ENCODE measurements around the gene PRSS12.

PRSS12 gene

GRCh38 chr4:118354913-118355312, 2.1 kb upstream of the PRSS12 start:
- no peak for DNase-seq

DNA sequence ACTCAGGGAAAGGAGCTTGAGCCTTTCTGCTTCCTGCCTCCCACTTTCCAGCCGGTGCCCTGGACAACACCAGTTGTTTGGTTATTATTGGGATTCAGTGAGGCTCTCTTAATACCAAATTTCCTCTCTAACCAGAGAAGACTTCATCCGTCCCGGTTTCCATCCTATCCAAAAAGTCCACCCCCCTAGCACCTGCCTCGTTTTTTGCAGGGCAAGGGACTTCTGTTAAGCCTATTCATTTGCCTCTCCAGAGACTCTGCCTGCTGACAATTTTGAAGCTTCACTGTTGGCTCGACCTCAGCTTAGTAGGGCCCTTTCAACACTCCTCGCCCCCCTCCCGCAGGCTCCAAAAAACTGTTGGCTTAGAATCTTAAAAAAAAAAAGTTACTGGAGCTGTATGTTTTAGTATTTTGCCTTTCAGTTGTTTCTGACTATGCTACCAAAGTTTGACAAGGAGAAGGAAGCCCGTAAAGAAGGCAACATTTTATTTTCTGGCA, 779 bp upstream of the PRSS12 start:
- no peak for DNase-seq

- no peak for DNase-seq
Observed at GRCh38 chr4:118351851-118352827, 664 bp downstream of the PRSS12 start.

GRCh38 chr4:118350961-118351360, 1.8 kb downstream of the PRSS12 start:
- no peak for DNase-seq

- no peak for DNase-seq
Observed at GRCh38 chr4:118348886-118349285, 3.9 kb downstream of the PRSS12 start.

DNA sequence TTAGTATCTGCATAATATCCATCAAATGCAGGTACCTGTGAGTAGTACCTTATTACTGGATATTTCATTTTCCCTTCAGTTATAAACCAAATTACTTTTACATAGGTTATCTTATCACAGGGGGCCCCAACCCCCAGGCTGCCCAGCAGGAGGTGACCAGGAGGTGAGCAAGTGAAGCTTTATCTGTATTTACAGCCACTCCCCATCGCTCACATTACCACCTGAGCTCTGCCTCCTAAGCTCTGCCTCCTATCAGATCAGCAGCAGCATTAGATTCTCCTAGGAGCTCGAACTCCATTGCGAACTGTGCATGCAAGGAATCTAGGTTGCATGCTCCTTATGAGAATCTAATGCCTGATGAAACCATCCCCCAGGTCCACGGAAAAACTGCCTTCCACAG, 6.3 kb downstream of the PRSS12 start:
- no peak for DNase-seq

DNA sequence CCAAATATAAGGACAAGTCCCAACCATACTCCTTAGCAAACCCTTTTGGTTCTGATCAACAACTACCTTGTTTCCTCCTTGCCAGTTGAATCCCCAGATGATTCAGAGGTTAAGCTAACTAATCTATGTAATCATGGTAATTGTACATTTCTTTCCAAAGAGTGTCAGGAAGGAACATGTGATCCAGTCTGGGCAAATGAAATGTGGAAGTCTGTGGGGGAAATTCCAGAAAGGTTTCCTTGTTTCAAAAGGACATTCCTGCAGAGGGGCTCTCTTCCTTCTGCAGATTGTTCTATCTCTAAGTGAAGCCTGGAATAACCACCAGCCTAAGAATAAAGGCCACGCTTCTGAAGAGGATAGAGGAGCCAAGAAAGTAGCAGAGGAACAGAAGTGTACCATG, 7.0 kb downstream of the PRSS12 start:
- no peak for DNase-seq

GRCh38 chr4:118344801-118345200, 8.0 kb downstream of the PRSS12 start:
- no peak for DNase-seq

- DNase-seq = no peak
Observed at GRCh38 chr4:118343501-118343900, 9.3 kb downstream of the PRSS12 start.

DNA sequence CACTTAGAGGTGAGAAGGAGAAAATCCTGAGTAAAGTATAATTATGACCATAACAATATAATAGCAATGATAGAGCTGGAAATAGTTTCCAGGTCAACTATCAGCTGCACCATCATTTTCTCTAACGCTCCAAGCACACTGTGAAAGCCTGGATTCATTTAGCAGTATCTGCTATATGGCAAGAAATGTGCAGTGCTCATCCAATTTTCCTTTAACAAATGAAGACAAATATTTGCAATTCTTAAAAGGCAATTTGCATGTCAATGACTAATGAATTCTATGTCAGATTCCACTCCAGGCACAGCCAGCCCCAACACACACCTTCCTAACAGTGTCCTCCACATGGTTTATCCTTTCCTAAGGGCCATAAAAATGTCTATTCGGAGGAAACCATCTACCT, 12.7 kb downstream of the PRSS12 start:
- DNase-seq = no peak

DNA sequence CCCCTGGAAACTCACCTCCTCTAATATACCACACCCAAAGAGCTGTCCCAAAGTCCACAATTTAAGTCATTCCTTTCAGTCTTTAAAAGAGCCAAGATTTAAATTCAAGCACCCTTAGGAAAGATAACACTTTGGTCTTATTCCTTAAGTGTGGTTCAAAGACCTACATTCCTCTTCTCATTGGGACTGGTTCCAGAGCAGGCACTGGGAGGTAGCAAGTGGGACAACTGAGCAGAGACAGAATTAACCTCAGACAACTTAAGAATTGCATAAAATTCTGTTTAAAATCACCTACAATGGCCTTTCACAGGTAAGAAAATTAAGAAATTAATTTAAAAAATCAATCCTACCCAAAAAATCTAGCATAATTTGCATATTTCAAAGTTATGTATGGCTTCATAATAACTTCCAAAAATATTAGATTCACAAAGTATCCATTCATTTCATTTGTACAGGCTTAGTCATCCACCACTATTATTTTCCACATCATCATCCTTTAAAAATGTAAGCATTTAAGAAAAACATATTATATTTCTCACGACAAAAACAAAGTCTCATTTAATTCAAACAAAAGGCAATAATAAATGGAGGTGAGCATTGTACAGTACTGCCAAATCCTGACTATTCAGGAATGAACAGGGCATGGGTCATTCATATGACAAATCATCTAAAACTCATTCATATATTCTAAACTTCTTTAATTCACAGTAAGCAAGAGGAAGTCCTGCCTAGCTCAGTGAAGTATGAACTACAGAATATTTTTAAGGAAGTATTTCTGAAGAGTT, 13.6 kb downstream of the PRSS12 start:
- no peak for DNase-seq

GRCh38 chr4:118338518-118338917, 14.3 kb downstream of the PRSS12 start:
- DNase-seq = no peak

DNA sequence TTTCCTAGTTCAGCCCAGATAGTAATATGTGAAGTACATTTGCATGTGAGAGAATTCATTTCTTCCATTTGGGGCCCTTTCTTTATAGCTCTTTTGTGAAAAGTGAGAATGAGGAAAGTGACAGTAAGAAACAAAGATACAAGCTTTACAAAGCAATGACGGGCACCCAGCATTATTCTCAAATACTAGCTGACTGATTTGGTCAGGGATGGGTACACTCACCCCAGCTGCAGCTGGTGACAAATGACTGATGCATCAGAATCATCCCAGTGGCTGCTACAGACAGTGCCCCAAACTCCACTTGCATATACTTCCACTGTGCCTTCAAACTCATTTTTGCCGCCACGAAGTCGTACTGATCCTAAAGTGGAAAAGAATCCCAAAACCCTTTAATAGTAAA, 14.8 kb downstream of the PRSS12 start:
- DNase-seq = no peak

GRCh38 chr4:118335774-118336173, 17.0 kb downstream of the PRSS12 start:
- no peak for DNase-seq

- no peak for DNase-seq
Observed at GRCh38 chr4:118335324-118335723, 17.5 kb downstream of the PRSS12 start.

GRCh38 chr4:118331352-118331751, 21.5 kb downstream of the PRSS12 start:
- DNase-seq = no peak

- DNase-seq = no peak
Observed at GRCh38 chr4:118329849-118330248, 23.0 kb downstream of the PRSS12 start.

DNA sequence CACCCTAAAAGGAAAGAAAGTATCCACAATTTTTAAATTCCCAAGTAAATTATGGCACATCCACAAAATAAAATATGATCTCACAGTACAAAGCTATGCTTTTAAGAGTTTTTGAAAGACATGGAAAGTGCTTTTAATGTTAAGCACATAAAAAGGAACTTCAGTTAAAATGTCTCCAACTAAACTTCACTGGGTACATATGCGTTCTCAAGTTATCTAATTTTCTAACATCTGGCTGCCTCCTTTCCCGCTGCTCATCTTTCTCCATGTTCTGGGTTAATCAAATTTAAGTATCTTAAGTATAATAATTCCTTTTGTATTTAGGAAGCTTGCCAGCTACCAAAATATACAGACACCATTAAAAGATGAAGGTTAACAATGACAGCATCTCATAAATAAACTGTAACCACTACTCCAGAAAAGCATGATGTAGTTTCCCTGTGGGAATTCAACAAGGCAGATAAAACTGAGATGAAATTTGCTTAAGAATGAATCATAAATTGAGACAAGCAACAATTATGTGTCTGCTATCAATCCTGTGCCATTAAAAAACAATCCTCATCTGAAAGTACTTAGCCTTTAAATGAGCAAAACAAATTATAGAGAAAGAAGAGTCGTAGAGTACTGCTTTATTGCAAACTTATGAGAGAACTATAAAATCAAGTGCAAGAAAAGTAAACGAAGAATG, 25.1 kb downstream of the PRSS12 start:
- DNase-seq = no peak

- no peak for DNase-seq
Observed at GRCh38 chr4:118326585-118326984, 26.2 kb downstream of the PRSS12 start.

GRCh38 chr4:118325431-118325830, 27.4 kb downstream of the PRSS12 start:
- DNase-seq = no peak

DNA sequence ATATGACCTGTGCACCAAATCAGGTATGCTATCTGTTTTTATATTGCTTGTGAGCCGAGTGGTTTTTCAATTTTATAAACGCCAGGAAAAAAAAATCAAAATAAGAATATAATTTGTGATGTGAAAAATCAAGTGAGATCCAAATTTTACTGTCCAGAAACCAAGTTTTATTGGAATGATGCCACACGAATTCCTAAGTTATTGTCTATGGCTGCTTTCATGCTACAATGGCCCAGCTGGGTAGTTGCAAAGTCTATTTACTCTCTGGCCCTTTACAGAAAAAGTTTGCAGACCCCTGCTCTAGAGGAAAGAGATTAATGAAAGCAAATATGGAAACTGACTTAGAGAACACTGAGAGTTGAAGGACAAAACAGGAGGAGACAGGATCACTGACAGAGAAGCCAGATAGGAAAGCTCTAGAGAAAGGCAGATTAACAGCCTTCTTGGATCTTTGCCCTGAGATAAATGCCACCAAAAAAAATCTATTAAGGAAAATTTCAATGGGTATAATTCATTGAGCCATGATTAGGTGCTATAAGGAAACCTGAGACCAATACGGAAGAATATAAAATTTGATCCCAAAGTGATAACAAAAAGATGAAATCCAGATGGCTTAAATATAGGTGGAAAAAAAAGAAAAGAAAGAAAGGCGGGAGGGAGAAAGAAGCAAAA, 29.8 kb downstream of the PRSS12 start:
- DNase-seq = no peak

DNA sequence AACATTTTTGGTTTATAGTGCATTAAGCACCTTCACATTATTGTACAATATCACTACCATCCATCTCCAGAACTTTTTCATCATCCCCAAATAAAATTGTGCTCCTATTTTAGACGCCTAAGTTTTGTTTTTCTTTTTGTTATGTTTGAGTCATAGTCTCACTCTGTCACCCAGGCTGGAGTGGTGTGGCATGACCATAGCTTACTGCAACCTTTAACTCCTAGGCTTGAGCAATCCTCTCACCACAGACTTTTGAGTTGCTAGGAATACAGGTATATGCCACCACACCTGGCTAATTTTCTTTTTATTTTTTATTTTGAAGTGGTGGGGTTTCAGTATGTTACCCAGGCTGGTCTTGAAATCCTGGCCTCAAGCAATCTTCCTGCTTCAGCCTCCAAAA, 33.9 kb downstream of the PRSS12 start:
- DNase-seq = no peak

DNA sequence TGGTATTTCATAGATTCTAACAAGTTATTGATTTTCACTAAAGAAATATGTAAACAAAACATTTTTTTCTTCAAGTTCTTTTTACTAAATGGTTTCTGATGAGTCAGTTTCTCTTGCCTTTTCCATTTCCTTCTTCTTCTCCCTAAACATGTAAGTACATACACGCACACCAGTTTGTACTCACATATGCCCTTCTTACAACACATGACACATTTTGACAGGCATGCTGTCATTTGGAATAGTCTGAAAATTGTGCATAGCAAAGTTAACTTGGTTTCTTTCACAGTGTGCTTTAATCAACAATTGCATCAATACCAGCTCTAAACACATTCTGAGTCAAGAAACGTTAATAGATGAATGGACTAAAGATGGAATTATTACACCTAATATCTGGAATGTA, 35.1 kb downstream of the PRSS12 start:
- no peak for DNase-seq

All from T1000 (cell line).